Stimulated activated CD8-positive, alpha-beta memory T cell treated with anti-CD3 and anti-CD28 coated beads, Interleukin-15, amount 100 ng/mL, for 4 hours (primary cell): ENCODE measurements around the gene ZNF398.

Experiments used
- DNase-seq, 2 donors: peaks; one replicate each; pipeline ENCODE4 v3.0.0-alpha.2; 2020; ENCODE audit warnings: low read depth in 2 of 2

The ZNF398 gene

DNA sequence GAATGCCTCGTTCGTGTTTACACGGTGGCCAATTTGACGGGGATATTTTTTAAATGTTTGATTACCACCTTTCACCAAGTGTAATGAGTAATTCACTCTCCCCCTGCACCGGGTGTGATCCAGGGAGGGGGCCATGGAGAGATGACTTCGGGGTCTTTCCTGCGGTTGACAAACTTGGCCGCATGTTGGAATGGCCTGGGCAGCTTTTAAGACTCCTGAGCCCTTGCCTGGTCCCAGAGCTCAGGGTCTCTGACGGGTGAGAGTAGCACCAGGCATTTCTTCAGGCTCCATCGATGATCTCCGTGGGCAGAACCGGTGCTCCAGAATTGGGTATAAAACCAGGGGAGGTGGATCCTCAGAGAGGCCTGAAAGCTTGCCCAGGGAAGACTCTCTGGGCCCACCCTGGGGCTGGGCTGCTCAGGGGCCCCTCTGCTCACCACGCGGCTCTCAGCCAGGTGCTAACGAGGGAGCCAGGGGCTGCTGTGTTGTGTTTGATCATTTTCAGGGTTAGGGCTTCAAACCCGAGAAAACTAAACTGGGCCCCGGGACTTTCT, 49.0 kb downstream of the ZNF398 start:
- DNase-seq, result no peak

DNA sequence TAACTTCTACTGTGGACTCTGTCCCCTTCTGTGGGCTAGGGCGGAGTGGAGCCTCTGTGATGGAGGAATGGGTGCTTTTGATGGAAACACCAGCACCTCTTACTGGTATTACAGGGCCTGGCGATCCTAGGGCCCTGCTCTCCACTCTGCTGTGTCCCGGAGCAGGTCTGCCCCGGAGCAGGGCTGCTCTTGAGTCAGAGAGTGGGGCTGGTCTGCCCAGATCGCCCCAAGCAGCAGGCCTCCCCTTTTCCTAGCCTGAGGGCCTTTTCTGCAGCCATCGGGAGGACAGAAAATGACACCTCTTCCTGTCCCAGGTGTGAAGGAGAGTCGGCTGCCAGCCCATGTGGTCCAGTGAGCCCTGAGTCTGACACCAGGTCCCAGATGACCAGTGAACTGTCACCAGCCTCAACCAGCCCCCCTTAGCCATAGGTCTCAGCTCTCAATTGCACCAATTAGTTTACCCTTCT, 49.5 kb downstream of the ZNF398 start:
- DNase-seq, result no peak

DNA sequence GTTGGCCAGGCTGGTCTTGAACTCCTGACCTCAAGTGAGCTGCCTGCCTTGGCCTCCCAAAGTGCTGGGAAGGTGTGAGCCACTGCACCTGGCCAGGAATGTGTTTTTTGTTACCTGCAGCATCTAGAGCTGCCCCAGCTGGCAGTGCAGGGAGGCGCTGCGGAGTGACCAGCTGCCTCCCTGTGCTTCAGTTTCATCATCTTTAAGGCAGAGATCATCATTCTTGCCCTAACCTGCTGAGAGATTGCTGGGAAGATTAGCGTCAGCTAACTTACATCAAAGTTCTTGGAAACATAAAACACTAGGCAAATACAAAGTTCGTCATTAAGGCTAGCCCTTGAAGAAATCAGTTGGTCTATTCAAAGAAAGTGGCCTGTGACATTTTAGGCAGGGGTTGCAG, 50.4 kb downstream of the ZNF398 start:
- no peak for DNase-seq

DNA sequence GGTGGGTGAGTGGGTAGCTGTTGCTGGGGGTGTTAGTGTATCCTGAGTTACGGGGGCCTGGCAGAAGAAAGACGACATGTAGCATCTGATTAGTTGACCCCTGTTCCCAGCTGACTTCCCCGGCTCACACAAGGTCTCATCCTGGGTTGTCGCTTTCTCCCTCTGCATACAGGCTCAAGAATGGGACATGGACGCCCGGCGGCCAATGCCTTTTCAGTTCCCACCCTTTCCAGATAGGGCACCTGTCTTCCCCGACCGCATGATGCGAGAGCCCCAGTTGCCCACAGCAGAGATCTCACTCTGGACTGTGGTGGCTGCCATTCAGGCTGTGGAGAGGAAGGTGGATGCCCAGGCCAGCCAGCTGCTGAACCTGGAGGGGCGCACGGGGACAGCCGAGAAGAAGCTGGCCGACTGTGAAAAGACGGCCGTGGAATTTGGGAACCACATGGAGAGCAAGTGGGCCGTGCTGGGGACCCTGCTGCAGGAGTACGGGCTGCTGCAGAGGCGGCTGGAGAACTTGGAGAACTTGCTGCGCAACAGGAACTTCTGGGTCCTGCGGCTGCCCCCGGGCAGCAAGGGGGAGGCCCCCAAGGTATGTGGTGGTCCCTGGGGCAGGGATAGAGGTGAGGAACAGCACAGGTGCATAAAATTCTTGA, 51.0 kb downstream of the ZNF398 start:
- DNase-seq, result no peak

DNA sequence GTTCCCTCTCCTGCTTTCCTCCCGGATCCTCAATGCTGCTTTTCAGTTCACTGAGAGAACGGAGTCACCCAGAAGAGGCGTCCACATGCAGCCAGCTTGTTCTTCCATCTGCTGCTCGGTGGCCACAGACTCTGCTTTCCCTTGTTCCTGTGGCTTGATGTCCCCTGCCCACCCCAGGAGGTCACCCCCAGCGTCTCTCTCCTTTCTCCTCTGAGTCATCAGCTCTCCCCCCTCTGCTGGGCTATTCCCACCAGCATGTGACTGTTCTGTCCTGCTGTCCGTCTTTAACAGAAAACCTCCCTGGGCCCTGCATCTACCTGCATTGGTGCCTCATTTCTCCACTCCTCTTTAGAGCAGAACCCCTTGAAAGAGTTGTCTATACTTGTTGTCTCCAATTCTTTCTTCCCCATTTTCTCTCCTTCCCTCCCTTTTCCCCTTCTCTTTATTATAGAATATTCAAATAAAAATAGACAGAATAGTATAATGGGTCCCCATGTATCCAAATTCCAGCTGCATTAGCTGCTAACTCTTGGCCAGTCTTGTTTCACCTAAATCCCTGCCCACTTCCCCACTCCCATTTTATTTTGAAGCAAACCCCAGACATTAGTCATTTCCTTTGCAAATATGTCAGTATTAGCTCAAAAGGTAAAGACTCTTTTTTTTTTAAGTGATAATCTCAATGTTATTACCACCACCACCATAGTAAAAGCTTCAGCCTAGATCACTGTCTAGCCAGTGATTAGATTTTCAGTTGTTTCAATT, 52.2 kb downstream of the ZNF398 start:
- DNase-seq, result no peak

DNA sequence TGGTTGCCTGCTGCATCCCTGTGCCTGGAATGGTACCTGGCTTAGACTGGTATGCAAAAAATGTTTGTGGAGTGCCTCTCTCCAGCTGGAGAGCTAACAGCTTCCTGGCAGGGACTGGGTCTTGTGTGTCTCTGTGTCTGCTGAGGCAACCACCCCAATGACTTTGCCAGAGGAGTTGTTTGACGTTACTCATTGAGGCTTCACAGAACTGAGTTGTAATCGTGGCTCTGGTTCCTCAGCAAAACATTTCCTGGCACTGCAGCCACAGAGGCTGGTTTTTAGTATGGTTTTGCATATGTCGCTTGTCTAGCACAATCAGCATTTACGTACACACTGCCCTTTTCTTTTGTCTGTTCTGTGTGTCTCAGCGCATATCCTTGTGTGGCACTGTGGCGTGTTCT, 55.6 kb downstream of the ZNF398 start:
- no peak for DNase-seq

DNA sequence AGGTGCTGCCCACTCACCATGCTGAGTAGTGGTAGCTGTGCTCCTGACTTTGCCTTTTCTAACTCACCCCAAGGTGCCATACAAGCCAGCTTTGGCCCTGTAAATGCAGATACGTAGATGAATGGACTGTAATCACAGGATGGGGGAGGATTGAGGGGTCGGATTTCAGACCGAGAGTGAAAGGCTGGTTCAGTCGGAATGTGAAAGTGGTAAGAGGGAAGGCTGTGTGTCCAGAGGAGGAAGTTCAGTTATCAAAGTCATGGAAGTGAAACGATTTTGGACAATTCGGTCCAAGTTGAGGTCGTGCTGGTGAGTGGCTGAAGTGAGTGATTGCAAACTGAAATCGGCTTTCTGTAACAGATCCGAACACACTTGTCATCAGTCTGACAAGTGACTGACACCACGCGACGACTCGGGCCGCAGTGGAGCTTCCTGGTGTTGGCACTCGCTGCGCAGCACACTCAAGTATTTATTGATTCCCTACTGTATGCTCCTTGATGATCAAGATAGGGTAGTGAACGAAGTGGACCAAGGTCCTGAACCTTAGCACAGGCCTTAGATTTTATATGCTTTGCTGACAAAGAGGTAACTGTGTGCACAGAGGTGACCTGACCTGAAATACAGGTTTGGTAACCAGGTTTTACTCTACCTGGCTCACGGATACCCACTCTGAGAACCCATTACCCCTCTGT, 58.6 kb downstream of the ZNF398 start:
- DNase-seq, result no peak

DNA sequence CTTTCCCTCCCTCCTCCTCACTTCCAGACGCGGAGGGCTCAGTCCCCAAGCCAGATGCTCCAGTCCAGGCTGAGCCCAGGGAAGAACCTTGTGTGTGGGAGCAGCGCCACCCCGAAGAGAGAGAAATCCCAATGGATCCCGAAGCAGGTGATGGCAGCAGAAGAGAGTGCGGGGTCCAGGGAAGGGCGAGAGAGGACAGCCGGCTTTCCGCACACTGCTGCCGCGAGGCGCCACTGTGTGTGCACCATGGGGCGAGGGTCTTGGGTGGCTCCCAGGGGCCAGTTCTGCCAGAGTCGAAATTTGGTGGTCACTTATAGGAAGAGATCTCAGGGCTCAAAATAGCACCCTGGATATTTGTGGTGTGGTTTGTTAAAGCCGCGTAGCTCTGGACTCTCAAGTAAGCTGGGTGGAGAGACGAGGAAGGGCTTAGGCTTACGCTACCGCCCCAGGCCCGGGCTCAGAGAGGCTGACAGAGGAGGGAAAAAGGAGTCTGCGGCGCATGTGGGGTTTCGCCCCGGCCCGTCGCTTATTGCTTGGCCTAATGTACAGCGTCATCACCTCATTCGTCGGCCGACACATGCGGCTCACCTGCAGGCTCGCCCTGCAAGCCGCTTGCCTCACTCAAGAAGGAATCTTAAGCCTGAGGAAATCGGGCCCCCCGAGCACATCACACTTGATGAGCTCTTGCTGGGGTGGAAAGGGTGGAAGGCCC, 60.2 kb downstream of the ZNF398 start:
- DNase-seq, result no peak

DNA sequence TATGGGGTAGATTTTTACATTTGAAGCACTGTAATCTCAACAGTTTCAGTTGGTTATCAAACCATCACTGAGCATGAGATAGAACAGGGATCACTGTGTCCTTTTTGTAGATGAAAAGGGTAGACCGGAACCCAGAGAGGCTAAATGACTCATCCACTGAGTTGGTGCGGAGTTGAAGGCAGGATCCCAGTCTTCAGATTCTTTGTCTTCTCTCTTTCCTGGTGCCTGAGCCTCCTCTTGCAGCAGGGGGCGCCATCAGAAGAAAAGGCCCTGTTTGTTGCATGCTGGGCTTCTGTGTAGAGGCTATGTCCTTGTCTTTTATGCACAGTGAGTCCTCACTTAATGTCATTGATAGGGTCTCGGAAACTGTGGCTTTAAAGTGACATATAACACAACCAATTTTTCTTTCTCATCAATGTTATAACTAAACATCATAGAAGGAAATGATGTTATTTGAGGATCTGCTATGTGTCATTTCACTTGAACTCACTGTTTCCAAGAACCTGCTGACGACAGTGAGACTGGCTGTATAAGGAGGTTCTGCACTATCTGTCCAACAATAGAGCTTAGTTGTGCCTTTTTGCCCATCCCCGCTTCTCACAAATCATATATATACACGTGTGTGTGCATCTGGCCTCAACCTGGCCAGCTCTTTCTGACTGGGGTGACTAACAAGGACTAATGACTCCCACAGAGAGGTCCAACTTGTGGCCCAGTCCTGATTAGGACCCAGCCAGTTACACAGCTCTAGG, 62.4 kb downstream of the ZNF398 start:
- peak; percentile 14 to 44 for DNase-seq

DNA sequence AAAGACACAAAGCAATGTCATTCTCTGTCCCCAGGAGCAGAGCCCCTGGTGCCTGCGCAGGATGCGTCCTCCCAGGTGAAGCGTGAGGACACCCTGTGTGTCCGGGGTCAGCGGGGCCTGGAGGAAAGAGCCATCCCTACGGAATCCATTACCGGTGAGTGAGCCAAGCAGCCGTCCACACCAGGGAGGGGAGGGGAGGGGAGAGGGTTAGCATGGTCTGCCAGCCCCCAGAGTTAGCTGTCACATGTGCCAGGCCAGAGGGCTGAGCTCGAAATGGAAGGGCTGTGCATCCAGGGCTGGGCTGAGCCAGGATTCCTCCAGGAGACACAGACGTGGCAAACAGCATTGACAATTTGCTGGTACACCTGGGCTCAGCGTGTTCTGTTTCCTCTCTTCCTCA, 63.3 kb downstream of the ZNF398 start:
- DNase-seq, result no peak

DNA sequence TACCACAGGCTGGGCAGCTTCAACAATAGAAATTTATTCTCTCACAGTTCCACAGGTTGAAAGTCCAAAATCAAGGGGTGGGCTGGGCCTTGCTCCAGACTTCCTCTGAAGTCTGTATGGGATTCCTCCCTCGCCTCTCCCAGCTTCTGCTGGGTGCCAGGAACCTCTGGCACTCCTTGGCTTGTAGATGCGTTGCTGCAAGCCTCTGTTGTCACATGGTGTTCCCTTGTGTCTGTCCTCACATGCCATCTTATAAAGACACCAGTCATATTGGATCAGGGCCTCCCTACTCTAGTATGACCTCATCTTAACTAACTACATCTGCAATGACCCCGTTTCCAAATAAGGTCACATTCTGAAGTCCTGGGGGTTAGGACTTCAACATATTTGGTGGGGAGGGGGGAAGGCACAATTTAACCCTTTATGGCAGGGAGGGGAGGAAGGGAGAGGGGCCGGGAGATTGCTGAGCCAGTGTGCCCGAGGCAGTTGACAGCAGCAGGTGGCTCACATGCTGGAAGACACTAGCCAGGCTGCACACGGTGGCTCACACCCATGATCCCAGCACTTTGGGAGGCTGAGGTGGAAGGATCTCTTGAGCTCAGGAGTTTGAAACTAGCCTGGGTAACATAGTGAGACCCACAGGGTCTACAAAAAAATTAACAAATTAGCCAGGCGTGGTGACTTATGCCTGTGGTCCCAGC, 66.9 kb downstream of the ZNF398 start:
- no peak for DNase-seq

DNA sequence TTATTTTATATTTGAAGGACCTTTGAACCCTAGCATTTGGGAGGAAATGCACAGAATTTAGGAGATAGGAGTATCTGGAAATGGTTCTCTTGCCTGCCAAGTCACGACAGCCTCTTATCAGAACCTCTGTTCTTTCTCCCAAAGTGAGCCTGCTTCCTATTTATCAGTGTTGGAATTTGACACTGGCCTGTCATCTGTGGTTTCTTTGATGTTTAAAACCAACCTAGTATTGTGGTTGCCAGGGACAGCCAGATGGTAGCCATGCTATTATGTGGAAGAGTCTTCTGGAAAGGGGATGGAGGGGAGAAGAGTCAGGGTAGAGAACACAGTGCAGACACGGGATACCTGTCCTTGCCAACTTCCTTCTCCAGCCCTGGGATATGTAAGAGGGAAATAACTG, 69.1 kb downstream of the ZNF398 start:
- DNase-seq, result no peak

DNA sequence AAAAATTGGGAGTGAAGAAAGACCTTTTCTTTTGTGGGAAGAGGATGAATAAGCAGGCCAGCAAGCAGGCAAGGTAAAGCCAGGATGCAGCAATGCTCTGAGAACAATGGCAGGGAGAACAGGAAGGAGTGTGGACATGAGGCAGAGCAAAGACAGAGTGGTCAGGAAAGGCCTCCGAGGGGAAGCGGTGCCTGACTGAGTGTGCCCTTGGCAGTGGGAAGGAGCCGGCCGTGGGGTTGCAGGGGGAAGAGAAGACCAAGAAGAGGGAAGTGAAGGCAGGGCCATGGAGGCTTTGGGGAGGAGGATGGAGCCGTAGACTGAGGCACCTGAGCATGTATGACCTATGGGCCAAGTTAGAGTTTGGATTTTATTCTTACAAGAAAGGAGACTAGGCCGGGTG, 70.3 kb downstream of the ZNF398 start:
- DNase-seq, result no peak

DNA sequence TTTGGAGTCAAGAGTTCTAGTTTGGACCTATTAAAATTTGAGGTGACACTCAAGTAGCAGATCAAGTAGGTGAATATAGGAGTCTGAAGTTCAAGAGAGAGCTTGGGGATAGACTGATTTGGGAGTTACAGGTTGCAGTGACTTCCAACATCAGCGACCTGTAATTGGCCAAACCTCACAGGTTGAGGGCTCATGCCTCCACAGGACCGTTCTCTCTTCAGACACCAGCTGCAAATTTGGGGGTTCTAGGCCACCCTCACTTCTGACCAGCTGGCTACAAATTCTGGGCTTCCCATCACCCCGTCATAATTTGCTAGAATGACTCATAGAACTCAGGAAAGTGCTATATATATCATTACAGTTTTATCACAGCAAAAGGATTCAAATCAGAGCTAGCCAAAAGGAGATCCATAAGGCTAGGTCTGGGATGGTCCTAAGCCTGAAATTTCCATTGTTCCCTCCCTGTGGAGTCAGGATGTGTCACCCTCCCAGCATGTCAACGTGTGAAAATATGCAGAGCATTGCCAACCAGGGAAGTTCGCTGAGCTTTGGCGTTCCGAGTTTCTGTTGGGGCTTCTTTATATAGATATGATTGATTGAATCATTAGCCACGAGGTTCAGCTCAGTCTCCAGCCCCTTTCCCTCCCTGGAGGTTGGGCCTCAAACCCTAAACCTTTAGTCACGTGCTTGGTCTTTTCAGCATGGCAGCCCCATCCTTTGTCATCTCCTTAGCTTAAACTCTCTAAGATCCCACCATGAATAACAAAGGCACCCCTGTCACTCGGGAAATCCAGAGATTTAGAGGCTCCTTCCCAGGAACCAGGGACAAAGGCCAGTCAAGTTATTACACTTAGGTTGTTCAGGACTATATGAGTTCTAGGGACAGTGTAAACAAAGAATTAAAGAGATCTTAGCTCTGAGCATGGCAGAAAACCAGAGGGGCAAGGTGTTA, 71.5 kb downstream of the ZNF398 start:
- no peak for DNase-seq

DNA sequence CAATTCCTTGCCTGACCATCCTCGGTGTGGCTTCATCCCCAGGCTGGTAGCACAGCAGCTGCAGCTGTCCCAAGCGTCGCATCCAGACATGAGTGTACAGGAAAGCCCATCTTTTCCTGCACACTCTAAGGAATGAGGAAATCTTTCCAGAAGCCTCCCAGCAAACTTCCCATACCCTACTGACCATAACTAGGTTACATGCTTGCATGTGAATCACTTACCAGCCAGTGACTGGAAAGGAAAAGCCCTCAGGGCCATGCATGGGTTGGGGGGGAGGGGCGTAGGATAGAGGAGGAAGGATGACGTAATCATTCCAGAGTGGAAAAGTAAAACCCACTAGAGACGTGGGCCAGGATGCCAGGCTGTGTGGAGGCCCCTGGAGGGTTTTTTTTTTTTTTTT, 73.3 kb downstream of the ZNF398 start:
- no peak for DNase-seq

DNA sequence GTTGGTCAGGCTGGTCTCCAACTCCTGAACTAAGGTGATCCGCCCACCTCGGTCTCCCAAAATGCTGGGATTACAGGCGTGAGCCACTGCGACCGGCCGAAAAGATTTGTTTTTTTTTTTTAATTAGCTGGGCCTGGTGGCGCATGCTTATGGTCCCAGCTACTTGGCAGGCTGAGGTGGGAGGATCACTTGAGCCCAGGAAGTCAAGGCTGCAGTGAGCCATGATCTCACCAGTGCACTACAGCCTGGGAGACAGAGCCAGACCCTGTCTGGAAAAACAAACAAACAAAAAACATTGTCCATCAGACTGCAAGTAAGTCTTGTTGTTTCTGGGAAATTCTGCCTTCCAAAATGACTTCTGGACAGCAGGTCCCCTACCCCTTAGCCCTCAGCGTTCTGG, 75.9 kb downstream of the ZNF398 start:
- DNase-seq, result no peak

DNA sequence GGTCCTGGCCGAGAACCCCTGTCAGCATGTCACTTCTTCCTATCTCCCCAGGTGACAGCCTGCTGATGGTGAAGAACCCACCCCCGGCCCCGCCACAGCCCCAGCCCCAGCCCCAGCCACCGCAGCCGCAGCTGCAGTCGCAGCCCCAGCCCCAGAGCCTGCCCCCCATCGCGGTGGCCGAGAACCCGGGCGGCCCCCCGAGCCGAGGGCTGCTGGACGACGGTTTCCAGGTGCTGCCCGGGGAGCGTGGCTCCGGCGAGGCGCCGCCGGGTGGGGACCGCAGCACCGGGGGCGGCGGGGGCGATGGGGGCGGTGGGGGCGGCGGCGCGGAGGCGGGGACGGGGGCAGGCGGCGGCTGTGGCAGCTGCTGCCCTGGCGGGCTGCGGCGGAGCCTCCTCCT, 76.5 kb downstream of the ZNF398 start:
- DNase-seq, result no peak

DNA sequence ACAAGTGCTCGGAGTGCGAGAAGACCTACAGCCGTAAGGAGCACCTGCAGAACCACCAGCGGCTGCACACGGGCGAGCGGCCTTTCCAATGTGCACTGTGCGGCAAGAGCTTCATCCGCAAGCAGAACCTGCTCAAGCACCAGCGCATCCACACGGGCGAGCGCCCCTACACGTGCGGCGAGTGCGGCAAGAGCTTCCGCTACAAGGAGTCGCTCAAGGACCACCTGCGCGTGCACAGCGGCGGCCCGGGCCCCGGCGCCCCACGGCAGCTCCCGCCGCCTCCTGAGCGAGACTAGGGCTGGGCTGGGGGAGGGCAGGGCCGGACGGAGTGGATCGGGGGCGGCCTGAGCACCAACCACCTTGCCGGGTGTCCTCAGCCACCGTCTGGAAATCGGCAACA, 77.1 kb downstream of the ZNF398 start:
- DNase-seq, result no peak

DNA sequence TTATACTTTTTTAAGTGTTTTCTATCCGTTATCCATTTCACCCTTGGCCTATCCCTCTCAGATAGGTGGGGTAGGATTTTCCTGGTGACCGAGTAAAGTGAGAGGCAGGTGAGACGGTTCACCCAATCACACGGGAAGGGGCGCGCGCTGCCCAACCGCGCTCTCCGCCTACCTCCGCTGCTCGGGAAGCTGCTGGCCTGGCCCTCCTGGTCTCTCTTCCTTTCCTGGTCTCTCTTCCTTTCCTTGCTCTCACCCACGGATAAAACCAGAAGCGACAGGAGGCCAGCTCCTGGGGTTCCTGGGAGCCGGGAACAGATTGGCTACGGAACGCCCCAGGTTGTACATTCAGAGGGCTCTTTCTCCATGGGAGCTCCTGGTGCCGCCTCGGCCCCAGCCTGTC, 77.9 kb downstream of the ZNF398 start:
- DNase-seq, result no peak

DNA sequence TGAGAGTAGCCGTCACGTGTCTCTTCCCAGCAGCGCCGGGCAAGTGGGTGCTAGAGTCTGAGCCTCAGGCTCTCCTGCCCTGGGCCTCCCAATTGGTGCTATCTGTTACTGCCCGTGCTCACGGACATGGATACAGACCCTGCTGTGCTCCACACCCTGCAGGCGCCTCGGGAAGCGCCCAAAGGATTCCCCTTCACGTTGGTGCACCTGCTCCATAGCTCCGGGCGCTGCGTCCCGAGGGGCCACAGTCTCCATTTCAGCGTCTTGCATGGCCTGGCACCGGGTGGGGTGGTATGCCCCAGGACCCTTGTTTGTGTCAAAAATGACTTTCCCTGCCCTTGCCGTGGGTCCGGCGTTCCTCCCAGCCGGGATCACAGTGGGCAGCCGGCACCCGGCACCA, 78.4 kb downstream of the ZNF398 start:
- DNase-seq, result no peak
